Embryonic facial prominence (tissue), 1 donor: ENCODE measurements around the gene GDF7.
A peak's percentile ranks its signal among the peaks of the same experiment; 100 is the strongest.

ENCODE experiments used
- DNase-seq: peaks from one replicate; pipeline ENCODE4 v3.0.0-alpha.2; 2016; ENCODE audit errors: extremely low spot score

The GDF7 gene

DNA sequence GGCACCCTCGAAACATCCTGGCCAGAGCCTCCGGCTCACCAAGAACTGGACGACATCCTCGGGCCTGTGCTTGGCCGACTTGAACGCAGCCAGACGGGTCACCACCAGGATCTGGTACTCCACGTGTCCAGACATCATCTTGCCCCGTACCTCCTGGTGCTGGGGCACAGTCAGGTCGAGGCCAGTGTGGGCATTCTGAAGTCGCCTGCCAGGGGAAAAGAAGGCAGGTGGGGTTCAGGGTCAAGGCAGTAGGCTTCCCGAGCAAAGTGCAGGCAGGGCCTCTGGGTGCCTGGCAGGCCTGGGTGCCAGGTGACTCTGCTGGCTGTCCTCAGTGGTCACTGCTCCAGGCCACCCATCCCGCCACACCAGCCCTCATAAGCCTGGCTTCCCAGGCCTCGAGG is 21.6 kb upstream of the GDF7 start:
- no peak for DNase-seq

DNA sequence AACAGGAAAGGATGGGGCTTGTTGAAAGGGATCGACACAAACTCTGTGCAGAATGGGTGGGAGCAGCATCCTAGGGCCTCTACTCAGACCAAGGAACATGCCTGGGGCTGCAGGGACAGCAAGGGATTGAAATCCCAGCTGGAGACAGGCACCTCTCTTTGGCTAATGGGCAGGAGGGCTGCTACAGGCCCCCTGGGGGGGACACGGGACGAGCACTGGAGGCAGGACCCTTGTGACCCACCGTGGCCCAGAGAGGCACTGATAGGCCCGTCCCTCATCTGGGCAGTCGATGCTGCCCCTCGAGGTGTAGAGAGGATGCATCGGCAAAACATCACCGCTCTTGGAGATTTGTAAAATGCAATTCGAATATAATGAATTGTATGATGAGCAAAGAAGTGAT is 21.2 kb upstream of the GDF7 start:
- no peak for DNase-seq

- DNase-seq = no peak
These were observed 20.5 kb upstream of the GDF7 start for GRCh38 chr2:20646446-20646845.

DNA sequence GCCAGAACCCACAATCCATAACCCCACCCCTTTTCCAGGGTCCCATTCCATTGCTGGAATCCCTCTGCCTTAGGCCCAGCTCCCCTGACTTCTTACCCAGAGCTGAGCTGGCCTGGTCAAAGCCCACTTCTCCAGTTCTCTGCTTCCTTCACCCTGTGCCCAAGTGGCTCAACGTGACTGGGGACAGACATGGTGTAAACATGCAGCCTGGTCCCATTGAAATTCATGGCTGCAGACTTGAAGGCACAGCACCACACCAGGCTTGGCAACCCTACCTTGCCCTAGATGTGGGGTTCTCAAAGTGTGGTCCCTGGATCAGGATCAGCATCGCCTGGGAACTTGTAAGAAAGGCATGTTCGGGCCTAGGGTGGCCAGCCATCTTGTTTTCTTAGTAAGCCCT is 19.7 kb upstream of the GDF7 start:
- no peak for DNase-seq

DNA sequence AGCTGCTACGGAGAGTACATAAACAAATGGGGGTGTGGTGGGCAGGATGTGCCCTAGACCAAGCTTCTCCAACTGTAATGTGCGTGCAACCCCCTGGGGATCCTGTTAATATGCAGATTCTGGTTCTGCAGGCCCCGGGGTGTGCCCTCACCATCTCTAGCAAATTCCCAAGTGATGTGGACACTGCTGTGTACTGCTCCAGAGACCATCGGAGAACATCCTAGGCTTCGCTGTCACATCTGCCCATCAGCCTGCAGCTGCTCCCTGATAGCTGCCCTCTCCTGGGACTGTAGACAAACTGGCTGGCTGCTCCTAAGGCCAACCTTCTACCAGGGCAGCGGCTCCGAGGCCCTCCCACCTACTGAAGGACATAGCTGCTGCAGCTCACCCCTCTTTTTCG is 19.2 kb upstream of the GDF7 start:
- no peak for DNase-seq

DNA sequence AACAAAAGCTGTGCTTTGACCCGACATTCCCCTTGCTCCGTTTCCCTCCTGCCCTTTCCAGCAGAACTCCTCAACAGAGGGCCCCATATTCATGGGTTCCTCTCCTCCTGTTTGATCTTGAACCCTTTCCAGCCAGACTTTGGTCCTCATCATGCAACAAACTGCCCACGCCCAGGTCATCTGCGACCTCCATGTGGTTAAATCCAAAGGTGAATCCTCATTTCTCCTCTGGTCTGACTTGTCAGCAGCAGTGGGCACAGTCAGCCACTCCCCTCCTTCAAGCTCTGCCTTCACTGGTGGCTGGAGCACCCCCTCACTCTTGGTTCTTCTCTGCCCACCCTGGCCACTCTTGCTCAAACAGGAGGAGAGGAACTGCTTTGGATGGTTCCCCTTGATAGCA is 18.7 kb upstream of the GDF7 start:
- no peak for DNase-seq

GRCh38 chr2:20648831-20649230 is 18.1 kb upstream of the GDF7 start:
- DNase-seq = no peak

DNA sequence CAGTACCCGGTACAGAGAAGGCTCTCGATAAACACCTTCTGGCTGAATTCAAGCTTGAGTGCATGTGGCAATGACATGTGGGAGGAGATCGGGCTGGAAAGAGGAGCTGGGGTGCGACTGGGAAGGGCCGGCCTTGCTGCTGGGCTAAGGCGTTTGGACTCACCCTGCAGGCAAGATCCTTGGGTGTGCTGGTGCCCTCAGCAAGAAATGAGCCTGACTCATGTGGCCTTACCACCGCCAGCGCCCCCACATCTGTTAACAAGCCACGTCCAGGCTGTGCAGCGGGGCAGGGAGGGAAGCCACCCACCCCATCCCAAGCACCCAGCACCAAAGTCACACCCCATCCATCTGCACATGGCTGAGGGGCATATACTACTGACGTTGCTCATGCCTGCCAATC is 17.4 kb upstream of the GDF7 start:
- no peak for DNase-seq

DNA sequence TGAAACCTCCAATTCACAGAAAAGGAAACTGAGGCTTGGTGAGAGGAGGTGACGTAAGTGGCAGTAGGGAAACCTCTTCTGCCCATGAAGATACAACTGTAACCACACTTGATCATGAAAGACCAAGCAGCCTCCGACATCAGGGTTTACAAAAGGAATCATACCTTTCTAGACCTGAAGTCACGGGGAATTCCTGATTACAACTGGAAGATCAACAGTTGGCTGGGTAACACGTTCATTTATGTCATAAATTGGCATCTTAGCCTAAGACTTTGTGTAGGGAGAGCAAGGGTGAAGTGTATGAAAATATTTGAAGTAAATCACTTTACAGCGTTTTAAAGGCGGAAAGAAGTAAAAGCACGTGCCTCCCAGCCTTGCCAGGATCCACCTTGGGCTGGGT is 17.0 kb upstream of the GDF7 start:
- DNase-seq = no peak

DNA sequence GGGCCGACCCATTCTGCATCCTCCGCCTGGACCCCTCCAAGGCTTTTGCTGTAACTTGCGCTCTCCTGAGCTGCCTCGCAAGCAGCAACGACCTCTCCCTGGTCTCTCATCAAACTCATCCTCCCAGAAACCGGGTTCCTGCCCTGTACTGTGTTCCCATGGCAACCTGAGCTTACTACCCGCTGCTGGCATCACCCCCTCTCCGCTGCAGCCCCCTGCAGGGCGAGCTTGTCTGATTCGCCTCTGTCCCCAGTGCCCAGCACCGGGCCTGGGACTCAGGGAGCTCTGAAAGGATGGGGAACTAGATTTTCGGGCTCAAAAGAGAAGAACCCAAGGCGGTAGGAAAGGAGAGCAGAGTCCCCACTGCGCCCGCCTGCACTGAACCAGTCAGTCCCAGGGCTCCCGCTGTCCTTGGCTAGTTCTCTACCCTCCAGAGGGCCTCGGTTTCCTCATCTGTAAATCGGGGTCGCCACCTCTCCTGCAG is 16.5 kb upstream of the GDF7 start:
- no peak for DNase-seq

- peak; percentile 53 for DNase-seq
These were observed 15.8 kb upstream of the GDF7 start, which contains the start of gene HS1BP3 for GRCh38 chr2:20650877-20651730. TSS of gene HS1BP3 (minus strand) at chr2:20651098. CDS start at chr2:20651063, 35 bp downstream.

DNA sequence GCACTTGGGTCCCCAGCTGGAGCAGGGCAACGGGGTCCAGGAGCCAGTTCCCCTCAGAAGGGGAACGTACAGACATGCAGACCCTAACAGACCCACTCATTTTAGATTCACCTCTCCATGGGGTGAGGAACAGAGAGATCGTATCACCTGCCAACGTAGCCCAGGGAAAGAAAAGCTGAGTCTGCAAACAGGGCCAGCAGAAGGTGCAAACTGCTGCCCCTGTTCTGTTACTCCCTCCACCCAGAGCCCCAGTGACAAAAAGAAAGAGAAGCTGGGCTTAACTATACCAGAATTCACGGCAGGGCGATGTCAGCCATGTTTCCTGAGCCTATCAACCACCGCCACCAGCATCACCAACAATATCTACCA is 15.2 kb upstream of the GDF7 start:
- no peak for DNase-seq

- no peak for DNase-seq
These were observed 14.8 kb upstream of the GDF7 start for GRCh38 chr2:20652141-20652540.

- no peak for DNase-seq
These were observed 14.0 kb upstream of the GDF7 start for GRCh38 chr2:20652673-20653575.

DNA sequence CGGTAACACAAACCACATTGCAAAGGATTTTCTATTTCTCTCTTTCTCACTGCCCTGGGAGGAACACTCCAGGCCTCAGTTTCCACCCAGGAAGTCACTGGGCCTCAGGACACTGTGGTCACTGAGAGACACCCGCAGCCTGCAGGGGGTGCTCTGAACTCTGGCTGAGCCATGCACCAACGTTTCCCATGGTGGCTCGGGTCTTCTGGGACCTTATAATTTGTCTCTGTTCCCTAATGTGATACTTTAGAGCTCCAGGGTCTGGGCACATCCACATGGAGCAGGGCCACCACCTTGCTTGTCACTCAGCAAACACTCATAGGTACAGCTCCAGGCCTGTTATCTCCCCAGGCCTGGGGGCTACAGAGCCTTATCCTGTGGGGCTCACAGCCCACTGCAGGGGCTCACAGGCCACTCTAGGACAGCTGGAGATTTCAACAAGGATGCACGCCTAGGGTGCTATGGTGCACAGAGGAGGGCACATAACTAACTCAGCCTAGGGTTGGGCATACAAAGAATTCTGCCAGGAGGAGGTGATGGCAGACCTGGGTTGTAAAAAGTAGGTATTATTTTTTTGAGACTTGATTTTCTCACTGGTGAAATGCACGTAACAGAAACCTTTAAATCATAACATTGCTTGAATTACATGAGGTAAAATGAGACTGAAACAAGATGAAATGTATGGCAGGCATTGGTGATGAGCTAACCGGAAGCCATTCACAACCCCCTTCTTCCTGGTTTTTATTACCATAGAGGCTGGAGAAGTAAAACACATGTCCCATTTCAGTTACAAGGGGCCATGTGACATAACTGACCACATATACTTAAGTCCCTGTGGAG is 13.0 kb upstream of the GDF7 start:
- DNase-seq = no peak

GRCh38 chr2:20654535-20654813 is 12.5 kb upstream of the GDF7 start:
- DNase-seq = no peak

DNA sequence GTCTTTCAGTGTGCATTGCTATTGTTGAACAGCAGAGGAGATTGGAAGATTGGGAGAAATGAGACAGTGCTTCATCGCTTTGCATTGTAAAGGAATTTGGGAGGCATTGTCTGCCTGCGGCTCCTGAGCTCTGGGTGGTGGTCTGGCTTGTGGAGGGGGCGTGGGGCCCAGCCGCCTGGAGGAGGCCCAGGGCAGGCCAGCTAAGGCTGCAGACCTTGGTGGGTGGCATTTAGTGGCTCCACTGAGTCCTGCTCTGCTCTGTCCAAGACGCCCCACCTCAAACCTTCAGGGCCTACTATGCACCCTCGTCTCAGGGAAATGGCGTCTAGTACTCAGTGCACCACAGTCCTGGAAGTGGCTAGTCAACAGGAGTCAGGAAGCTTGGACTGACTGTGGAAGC is 10.4 kb upstream of the GDF7 start:
- DNase-seq = no peak

DNA sequence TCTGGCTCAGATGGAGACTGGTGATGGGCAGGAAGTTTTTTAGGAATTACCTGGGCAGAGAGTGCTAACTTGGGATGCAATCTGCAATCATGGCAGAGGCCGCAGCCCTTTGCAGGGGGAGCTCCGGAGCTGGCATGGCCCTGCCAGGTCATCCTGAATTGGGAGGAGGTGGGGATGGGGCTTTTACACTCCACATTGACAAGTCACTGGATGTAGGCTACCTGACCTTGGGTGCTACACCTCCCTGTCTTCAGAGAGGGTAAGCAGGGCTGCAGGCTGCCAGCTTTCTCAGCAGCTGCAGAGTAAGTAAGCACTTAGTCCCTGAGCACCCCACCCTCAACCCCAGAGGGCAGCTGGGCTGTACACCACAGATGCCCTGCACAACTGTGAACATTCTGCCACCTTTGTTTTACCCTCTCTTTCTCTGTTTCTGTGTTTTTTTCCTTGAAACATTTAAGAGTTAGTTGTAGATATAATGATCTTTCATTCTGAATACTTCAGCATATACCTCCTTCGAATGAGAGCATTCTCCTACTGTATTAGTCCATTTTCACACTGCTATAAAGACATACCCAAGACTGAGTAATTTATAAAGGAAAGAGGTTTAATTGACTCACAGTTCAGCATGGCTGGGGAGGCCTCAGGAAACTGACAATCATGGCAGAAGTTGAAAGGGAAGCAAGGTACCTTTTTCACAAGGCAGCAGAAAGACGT is 9.3 kb upstream of the GDF7 start:
- no peak for DNase-seq

- DNase-seq = no peak
These were observed 6.2 kb upstream of the GDF7 start for GRCh38 chr2:20660506-20661420.
